ENCODE measurements around the gene TMPRSS4. TPM values are rescaled to one million over a fixed set of nuclear protein-coding genes. Genes with fewer than 3 reads are reported as not detected.

Gene TMPRSS4
- total and polyA plus RNA-seq, 2 of the 13 experiments (the other 11 are each of a cell fraction or from before 2014, with no cell fraction given) = 0.32 TPM; not detected in 1

GRCh38 chr11:118095967-118096367, 19.1 kb downstream of the TMPRSS4 start (continued):
- TF ChIP-seq E2F2 (CRISPR knock-in tag; IDR thresholded peaks at IDR 0.05; ENCODE audit: borderline replicate concordance) (no peak), ZNF17 (CRISPR knock-in tag; IDR thresholded peaks at IDR 0.05) (no peak), ZNF737 (CRISPR knock-in tag; IDR thresholded peaks at IDR 0.05; ENCODE audit: borderline replicate concordance) (no peak), MXD1 (CRISPR knock-in tag; IDR thresholded peaks at IDR 0.05) (no peak), TGIF2 (CRISPR knock-in tag; IDR thresholded peaks at IDR 0.05) (no peak), LBX2 (CRISPR knock-in tag; IDR thresholded peaks at IDR 0.05; ENCODE audit: borderline replicate concordance) (no peak), ZNF251 (CRISPR knock-in tag; IDR thresholded peaks at IDR 0.05) (no peak), ZNF512 (CRISPR knock-in tag; IDR thresholded peaks at IDR 0.05) (no peak), ZNF235 (CRISPR knock-in tag; IDR thresholded peaks at IDR 0.05; ENCODE audit: borderline replicate concordance) (no peak), MTA1 (CRISPR knock-in tag; IDR thresholded peaks at IDR 0.05; ENCODE audit: borderline replicate concordance) (no peak), ZNF598 (CRISPR knock-in tag; IDR thresholded peaks at IDR 0.05; ENCODE audit: borderline replicate concordance) (no peak), ZFAT (CRISPR knock-in tag; conservative IDR thresholded peaks at IDR 0.05) (no peak), MXI1 (IDR thresholded peaks at IDR 0.05; ENCODE audit: borderline replicate concordance, low read depth, low read length) (no peak), TP53 (CRISPR knock-in tag; conservative IDR thresholded peaks at IDR 0.05) (no peak), DPF2 (CRISPR knock-in tag; IDR thresholded peaks at IDR 0.05; ENCODE audit: borderline replicate concordance, low read depth) (peak; percentile 74), ZNF431 (CRISPR knock-in tag; IDR thresholded peaks at IDR 0.05; ENCODE audit: borderline replicate concordance, low read depth) (no peak), RXRA (CRISPR knock-in tag; IDR thresholded peaks at IDR 0.05) (peak; percentile 66; the same call in 1 of the 2 replicates), MYC (CRISPR knock-in tag; IDR thresholded peaks at IDR 0.05; ENCODE audit: borderline replicate concordance) (no peak), POLR2AphosphoS2 (IDR thresholded peaks at IDR 0.05; ENCODE audit: low read depth, low read length) (no peak), ZNF563 (CRISPR knock-in tag; IDR thresholded peaks at IDR 0.05) (no peak), HOXA5 (CRISPR knock-in tag; IDR thresholded peaks at IDR 0.05) (no peak), MTF1 (CRISPR knock-in tag; IDR thresholded peaks at IDR 0.05) (no peak), MBNL3 (CRISPR knock-in tag; conservative IDR thresholded peaks at IDR 0.05) (no peak), HDAC2 (CRISPR knock-in tag; IDR thresholded peaks at IDR 0.05) (peak; percentile 93), ZNF768 (CRISPR knock-in tag; IDR thresholded peaks at IDR 0.05) (no peak), ZMYM4 (CRISPR knock-in tag; IDR thresholded peaks at IDR 0.05) (peak; percentile 54; the same call in 1 of the 2 replicates), KDM5B (CRISPR knock-in tag; IDR thresholded peaks at IDR 0.05; ENCODE audit: borderline replicate concordance) (no peak), ZNF207 (IDR thresholded peaks at IDR 0.05; ENCODE audit: borderline replicate concordance) (no peak), MIXL1 (CRISPR knock-in tag; IDR thresholded peaks at IDR 0.05) (no peak; the same call in 1 of the 2 replicates), IRX3 (CRISPR knock-in tag; IDR thresholded peaks at IDR 0.05; ENCODE audit: borderline replicate concordance, low read depth) (no peak), ZNF773 (CRISPR knock-in tag; IDR thresholded peaks at IDR 0.05; ENCODE audit: borderline replicate concordance) (no peak)

Measured in HepG2 (cell line).